ENCODE data around the gene RIF1. TPM values are rescaled to one million over a fixed set of nuclear protein-coding genes. Genes with fewer than 3 reads are reported as not detected.

Gene RIF1
- polyA plus RNA-seq, 3 donors from 2014 or later: 10.3 to 32.7 (median 14.2) TPM

- no peaks in the 10 kb centered on the region for H3K9me3 Mint-ChIP-seq
- no peaks in the 10 kb centered on the region for H3K27me3 Mint-ChIP-seq (ENCODE audit: low read depth in 3 of 3)
- H3K36me3 Mint-ChIP-seq: peaks cover 50 to 73% (median 57%) of the 10 kb centered on the region in 3 donors
- H3K27ac Mint-ChIP-seq: peak overlapping the region in 1 of 6 donors; percentile 22
- DNase-seq: no peak
- H3K4me3 Mint-ChIP-seq: no peak overlapping the region
- no peaks in the 10 kb centered on the region for H3K4me1 Mint-ChIP-seq
These were observed 56.1 kb downstream of the RIF1 start for GRCh38 chr2:151465771-151466170.

GRCh38 chr2:151470556-151470955 lies 60.9 kb downstream of the RIF1 start:
- no peak overlapping the region for H3K27ac Mint-ChIP-seq
- peaks cover 37 to 60% (median 39%) of the 10 kb centered on the region in 3 donors for H3K36me3 Mint-ChIP-seq

DNA sequence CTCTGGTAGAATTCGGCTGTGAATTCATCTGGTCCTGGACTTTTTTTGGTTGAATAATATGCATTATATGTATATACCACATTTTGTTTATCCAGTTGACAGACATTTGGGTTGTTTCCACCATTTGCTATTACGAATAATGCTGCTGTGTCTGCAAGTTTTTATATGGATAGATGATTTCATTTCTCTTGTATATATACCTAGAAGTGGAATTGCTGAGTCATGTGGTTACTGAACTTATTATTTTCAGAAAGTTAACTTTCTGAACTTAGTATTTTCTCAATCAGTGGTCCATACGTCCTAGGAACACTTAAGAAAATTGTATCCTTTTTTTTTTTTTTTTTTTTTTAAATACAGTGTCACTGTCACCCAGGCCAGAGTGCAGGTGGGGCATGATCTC lies 63.3 kb downstream of the RIF1 start:
- no peaks in the 10 kb centered on the region for H3K27me3 Mint-ChIP-seq (ENCODE audit: low read depth in 3 of 3)
- DNase-seq: no peak
- H3K36me3 Mint-ChIP-seq: peaks cover 38 to 56% (median 46%) of the 10 kb centered on the region in 3 donors
- H3K27ac Mint-ChIP-seq: no peak overlapping the region
- peaks cover 2 to 9% of the 10 kb centered on the region in 2 donors for H3K4me1 Mint-ChIP-seq
- no peak overlapping the region for H3K4me3 Mint-ChIP-seq
- H3K9me3 Mint-ChIP-seq: no peaks in the 10 kb centered on the region

More at GRCh38 chr2:151470556-151470955, 60.9 kb downstream of the RIF1 start:
- H3K4me1 Mint-ChIP-seq: peaks cover 2 to 9% of the 10 kb centered on the region in 2 donors
- H3K9me3 Mint-ChIP-seq: no peaks in the 10 kb centered on the region
- no peaks in the 10 kb centered on the region for H3K27me3 Mint-ChIP-seq (ENCODE audit: low read depth in 3 of 3)
- H3K4me3 Mint-ChIP-seq: no peak overlapping the region
- no peak for DNase-seq

GRCh38 chr2:151475071-151475470 lies 65.4 kb downstream of the RIF1 start:
- H3K36me3 Mint-ChIP-seq: peaks cover 30 to 49% (median 41%) of the 10 kb centered on the region in 3 donors

DNA sequence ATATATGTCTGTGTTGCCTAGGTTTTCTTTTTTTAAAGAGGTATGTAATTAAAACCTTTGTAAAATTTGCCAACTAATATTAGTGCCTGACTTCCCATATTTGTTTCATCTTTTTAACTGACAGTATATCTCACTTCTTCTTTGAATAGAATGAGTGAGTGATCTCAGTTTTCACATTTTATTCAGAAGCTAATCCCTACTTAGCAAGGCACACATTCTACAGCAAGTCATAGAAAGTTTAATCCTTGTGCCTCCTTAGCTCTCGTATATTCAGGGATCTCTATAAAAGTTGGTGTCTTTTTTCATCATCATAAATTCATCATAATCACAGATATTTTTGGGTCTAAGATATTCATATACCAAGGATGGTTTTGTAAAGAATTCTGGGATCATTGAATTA lies 66.6 kb downstream of the RIF1 start:
- DNase-seq: no peak
- H3K27me3 Mint-ChIP-seq (ENCODE audit: low read depth in 3 of 3): peaks cover 0 to 1% (median 0%) of the 10 kb centered on the region in 3 donors
- H3K4me1 Mint-ChIP-seq: peaks cover 2 to 15% of the 10 kb centered on the region in 2 donors
- no peak overlapping the region for H3K4me3 Mint-ChIP-seq
- no peak overlapping the region for H3K27ac Mint-ChIP-seq
- H3K36me3 Mint-ChIP-seq: peaks cover 28 to 46% (median 31%) of the 10 kb centered on the region in 3 donors
- H3K9me3 Mint-ChIP-seq: no peaks in the 10 kb centered on the region

More at GRCh38 chr2:151475071-151475470, 65.4 kb downstream of the RIF1 start:
- Mint-ChIP-seq H3K4me1 (peaks cover 2 to 15% of the 10 kb centered on the region in 2 donors), H3K27me3 (ENCODE audit: low read depth in 3 of 3) (no peaks in the 10 kb centered on the region), H3K9me3 (no peaks in the 10 kb centered on the region), H3K4me3 (no peak overlapping the region), H3K27ac (peak overlapping the region in 1 of 6 donors; percentile 20)
- no peak for DNase-seq

GRCh38 chr2:151478011-151478410 lies 68.3 kb downstream of the RIF1 start:
- Mint-ChIP-seq H3K9me3 (no peaks in the 10 kb centered on the region), H3K4me1 (peaks cover 0 to 15% of the 10 kb centered on the region in 2 donors), H3K27me3 (ENCODE audit: low read depth in 3 of 3) (peaks cover 0 to 1% (median 0%) of the 10 kb centered on the region in 3 donors), H3K4me3 (no peak overlapping the region), H3K27ac (no peak overlapping the region), H3K36me3 (peaks cover 24 to 35% (median 26%) of the 10 kb centered on the region in 3 donors)
- DNase-seq: no peak

DNA sequence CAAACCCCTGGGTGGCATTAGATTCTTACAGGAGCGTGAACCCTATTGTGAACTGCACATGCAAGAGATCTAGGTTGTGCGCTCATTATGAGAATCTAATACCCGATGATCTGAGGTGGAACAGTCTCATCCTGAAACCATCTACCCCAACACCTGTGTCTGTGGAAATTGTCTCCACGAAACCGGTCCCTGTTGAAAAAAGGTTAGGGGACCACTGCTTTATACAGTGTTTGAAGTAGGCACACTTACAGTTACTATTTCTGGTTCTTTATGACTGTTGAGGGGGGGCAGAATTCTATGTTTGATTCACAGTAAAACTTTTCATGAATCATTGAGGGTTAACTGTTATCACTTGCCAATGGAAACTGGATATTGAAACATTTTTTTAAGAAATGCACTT lies 72.0 kb downstream of the RIF1 start:
- H3K4me3 Mint-ChIP-seq: no peak overlapping the region
- peaks cover 0 to 6% of the 10 kb centered on the region in 2 donors for H3K4me1 Mint-ChIP-seq
- H3K9me3 Mint-ChIP-seq: no peaks in the 10 kb centered on the region
- DNase-seq: no peak
- peaks cover 16 to 35% (median 30%) of the 10 kb centered on the region in 3 donors for H3K36me3 Mint-ChIP-seq
- peak overlapping the region in 1 of 6 donors; percentile 14 for H3K27ac Mint-ChIP-seq
- H3K27me3 Mint-ChIP-seq (ENCODE audit: low read depth in 3 of 3): peaks cover 0 to 1% (median 0%) of the 10 kb centered on the region in 3 donors

GRCh38 chr2:151482171-151482725 lies 72.5 kb downstream of the RIF1 start:
- Mint-ChIP-seq H3K27me3 (ENCODE audit: low read depth in 3 of 3) (peaks cover 0 to 1% (median 0%) of the 10 kb centered on the region in 3 donors), H3K4me1 (peaks cover 0 to 6% of the 10 kb centered on the region in 2 donors), H3K4me3 (no peak overlapping the region), H3K9me3 (no peaks in the 10 kb centered on the region), H3K27ac (peak overlapping the region in 2 of 6 donors; percentile 14 to 47), H3K36me3 (peaks cover 13 to 36% (median 26%) of the 10 kb centered on the region in 3 donors)
- DNase-seq: no peak

DNA sequence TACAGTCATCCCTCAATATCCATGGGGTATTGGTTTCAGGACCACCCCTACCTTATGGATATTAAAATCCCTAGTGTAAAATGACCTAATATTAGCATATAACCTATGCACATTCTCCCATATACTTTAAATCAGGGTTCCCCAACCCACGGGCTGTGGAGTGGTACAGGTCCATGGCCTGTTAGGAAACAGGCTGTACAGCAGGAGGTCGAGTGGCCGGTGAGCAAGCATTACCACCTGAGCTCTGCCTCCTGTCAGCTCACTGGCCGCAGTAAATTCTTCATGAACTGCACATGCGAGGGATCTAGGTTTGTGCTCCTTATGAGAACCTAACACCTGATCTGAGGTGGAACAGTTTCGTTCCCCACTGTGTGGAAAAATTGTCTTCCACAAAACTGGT lies 73.8 kb downstream of the RIF1 start:
- peaks cover 0 to 1% (median 0%) of the 10 kb centered on the region in 3 donors for H3K27me3 Mint-ChIP-seq (ENCODE audit: low read depth in 3 of 3)
- DNase-seq: no peak
- peaks cover 13 to 34% (median 26%) of the 10 kb centered on the region in 3 donors for H3K36me3 Mint-ChIP-seq
- H3K9me3 Mint-ChIP-seq: no peaks in the 10 kb centered on the region
- no peak overlapping the region for H3K4me3 Mint-ChIP-seq
- peaks cover 0 to 2% of the 10 kb centered on the region in 2 donors for H3K4me1 Mint-ChIP-seq
- H3K27ac Mint-ChIP-seq: no peak overlapping the region

DNA sequence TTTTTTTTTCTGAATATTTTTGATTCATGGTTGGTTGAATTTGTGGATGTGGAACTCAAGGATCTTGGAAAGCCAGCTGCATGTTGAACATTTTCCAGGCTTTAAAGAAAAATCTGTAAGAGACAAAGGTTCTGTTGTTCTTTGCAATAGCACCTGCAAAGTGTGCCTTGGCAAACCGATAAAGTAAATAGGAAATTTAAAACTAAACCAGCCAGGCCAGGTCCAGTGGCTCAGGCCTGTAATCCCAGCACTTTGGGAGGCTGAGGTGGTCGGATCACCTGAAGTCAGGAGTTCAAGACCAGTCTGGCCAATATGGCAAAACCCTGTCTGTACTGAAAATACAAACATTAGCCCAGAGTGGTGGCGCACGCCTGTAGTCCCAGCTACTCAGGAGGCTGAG lies 74.4 kb downstream of the RIF1 start:
- no peak for DNase-seq
- H3K9me3 Mint-ChIP-seq: no peaks in the 10 kb centered on the region
- H3K27me3 Mint-ChIP-seq (ENCODE audit: low read depth in 3 of 3): peaks cover 0 to 1% (median 0%) of the 10 kb centered on the region in 3 donors
- H3K36me3 Mint-ChIP-seq: peaks cover 13 to 29% (median 26%) of the 10 kb centered on the region in 3 donors
- H3K27ac Mint-ChIP-seq: no peak overlapping the region
- no peaks in the 10 kb centered on the region for H3K4me1 Mint-ChIP-seq
- no peak overlapping the region for H3K4me3 Mint-ChIP-seq

GRCh38 chr2:151486053-151486452 lies 76.4 kb downstream of the RIF1 start:
- Mint-ChIP-seq H3K4me3 (no peak overlapping the region), H3K27ac (no peak overlapping the region), H3K27me3 (ENCODE audit: low read depth in 3 of 3) (no peaks in the 10 kb centered on the region), H3K36me3 (peaks cover 7 to 32% (median 26%) of the 10 kb centered on the region in 3 donors), H3K9me3 (no peaks in the 10 kb centered on the region), H3K4me1 (no peaks in the 10 kb centered on the region)
- DNase-seq: no peak

DNA sequence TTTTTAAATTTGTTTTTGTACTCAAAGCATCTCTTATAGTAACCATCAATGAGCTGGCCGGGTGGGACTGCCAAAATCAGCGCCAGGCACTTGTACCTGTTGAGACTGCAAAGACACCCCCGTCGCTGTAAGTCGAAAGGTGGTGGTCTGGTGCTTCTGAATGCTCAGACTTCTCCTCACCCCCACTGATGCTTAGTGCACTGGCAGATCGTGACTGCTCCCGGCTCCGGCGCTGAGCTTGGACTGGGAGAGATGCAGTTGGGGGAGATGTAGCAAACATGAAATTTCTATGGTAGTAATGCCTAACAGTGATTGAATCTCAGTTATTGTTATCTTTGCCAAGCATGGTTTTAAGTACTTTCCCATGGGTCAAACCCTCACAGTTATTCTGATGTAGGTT lies 80.6 kb downstream of the RIF1 start:
- H3K4me1 Mint-ChIP-seq: no peaks in the 10 kb centered on the region
- H3K27ac Mint-ChIP-seq: no peak overlapping the region
- H3K36me3 Mint-ChIP-seq: peaks cover 3 to 41% (median 20%) of the 10 kb centered on the region in 3 donors
- H3K9me3 Mint-ChIP-seq: no peaks in the 10 kb centered on the region
- no peak for DNase-seq
- no peak overlapping the region for H3K4me3 Mint-ChIP-seq
- H3K27me3 Mint-ChIP-seq (ENCODE audit: low read depth in 3 of 3): no peaks in the 10 kb centered on the region

DNA sequence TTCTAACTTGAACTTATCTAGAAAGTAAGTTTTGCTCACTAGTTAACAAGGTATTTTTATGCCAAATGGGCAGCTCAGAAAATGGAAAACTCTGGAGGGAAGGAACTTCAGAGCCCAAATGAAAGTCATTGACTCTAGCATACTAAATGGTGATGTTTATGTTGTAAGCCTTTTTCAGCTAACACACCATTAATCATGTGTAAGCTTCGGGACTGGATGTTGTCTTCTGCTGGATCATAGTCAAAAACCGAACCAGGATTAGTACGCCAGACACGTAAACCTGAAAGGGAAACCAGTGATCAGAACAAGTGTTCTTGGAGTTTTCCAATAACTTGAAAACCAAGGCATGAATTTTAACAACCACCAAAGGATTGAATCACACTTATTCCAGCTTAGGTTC lies 81.8 kb downstream of the RIF1 start:
- Mint-ChIP-seq H3K9me3 (no peaks in the 10 kb centered on the region), H3K27ac (no peak overlapping the region)

GRCh38 chr2:151498178-151498577 lies 88.5 kb downstream of the RIF1 start:
- Mint-ChIP-seq H3K36me3 (peaks cover 0 to 21% (median 19%) of the 10 kb centered on the region in 3 donors), H3K4me1 (no peaks in the 10 kb centered on the region)

More for the DNA sequence above, 81.8 kb downstream of the RIF1 start:
- no peak for DNase-seq
- Mint-ChIP-seq H3K27me3 (ENCODE audit: low read depth in 3 of 3) (no peaks in the 10 kb centered on the region), H3K4me3 (no peak overlapping the region), H3K36me3 (peaks cover 3 to 36% (median 11%) of the 10 kb centered on the region in 3 donors), H3K4me1 (no peaks in the 10 kb centered on the region)

More at GRCh38 chr2:151498178-151498577, 88.5 kb downstream of the RIF1 start:
- Mint-ChIP-seq H3K27me3 (ENCODE audit: low read depth in 3 of 3) (peaks cover 0 to 1% (median 0%) of the 10 kb centered on the region in 3 donors), H3K27ac (no peak overlapping the region), H3K4me3 (no peak overlapping the region), H3K9me3 (no peaks in the 10 kb centered on the region)
- DNase-seq: no peak

All from immature natural killer cell (primary cell).